Ectodermal cell (in vitro differentiated cells): ENCODE results near the gene LGALS9B.
"Not testable (repeated sequence)": the region's sequence is repeated elsewhere in the genome, so short reads cannot be mapped to it uniquely, and the experiment has no call there.

Source experiments
- H3K27ac ChIP-seq: 2 replicates; pipeline ENCODE4 v1.7.0; 2013; ENCODE audit warnings: mild to moderate bottlenecking, low read depth, low read length; ENCODE audit not compliant: insufficient read depth, poor library complexity, severe bottlenecking
- H3K27me3 ChIP-seq: 2 replicates; pipeline ENCODE4 v1.7.0; 2013; ENCODE audit warnings: mild to moderate bottlenecking, low read length; ENCODE audit not compliant: insufficient read depth, control insufficient read depth, poor library complexity, severe bottlenecking
- H3K36me3 ChIP-seq: one replicate; pipeline ENCODE4 v1.7.0; 2013; ENCODE audit warnings: low read length; ENCODE audit not compliant: control insufficient read depth, insufficient read depth
- H3K4me1 ChIP-seq: one replicate; pipeline ENCODE4 v1.7.0; 2013; ENCODE audit warnings: low read length; ENCODE audit not compliant: control insufficient read depth, insufficient read depth
- H3K4me3 ChIP-seq: 2 replicates; pipeline ENCODE4 v1.7.0; 2013; ENCODE audit warnings: low read depth, low read length, control low read depth; ENCODE audit not compliant: insufficient read depth
- H3K9me3 ChIP-seq: 2 replicates; pipeline ENCODE4 v1.7.0; 2013; ENCODE audit warnings: mild to moderate bottlenecking, low read length, moderate library complexity; ENCODE audit not compliant: control insufficient read depth
- WGBS, 2 experiments: methylation state at CpG; one replicate each; pipeline ENCODE4 v1.1.7; 2013; ENCODE audit warnings: missing lambda C conversion rate in 2 of 2; 5-methylcytosine and 5-hydroxymethylcytosine counted together

Gene LGALS9B

GRCh38 chr17:20469107-20469506 is 1.8 kb upstream of the LGALS9B start:
- not testable (repeated sequence) for H3K4me1 ChIP-seq, H3K36me3 ChIP-seq, H3K9me3 ChIP-seq, H3K27me3 ChIP-seq, H3K4me3 ChIP-seq, H3K27ac ChIP-seq
- no CpG with 5 or more reads among the region's 4 CpGs for WGBS, 2 experiments

- H3K4me3 ChIP-seq, H3K27me3 ChIP-seq, H3K9me3 ChIP-seq, H3K27ac ChIP-seq, H3K4me1 ChIP-seq, H3K36me3 ChIP-seq: not testable (repeated sequence)
- WGBS, 2 experiments, result 89 to 95% methylated on average over 3 of the region's 5 CpGs
Measured at GRCh38 chr17:20466999-20467398, 340 bp downstream of the LGALS9B start.

GRCh38 chr17:20466553-20466952 is 786 bp downstream of the LGALS9B start:
- not testable (repeated sequence) for H3K36me3 ChIP-seq, H3K4me3 ChIP-seq, H3K9me3 ChIP-seq, H3K27me3 ChIP-seq, H3K27ac ChIP-seq, H3K4me1 ChIP-seq
- 79 to 83% methylated on average over 2 of the region's 5 CpGs for WGBS, 2 experiments

GRCh38 chr17:20465535-20465934 is 1.8 kb downstream of the LGALS9B start:
- H3K9me3 ChIP-seq, H3K4me3 ChIP-seq, H3K27me3 ChIP-seq, H3K36me3 ChIP-seq, H3K27ac ChIP-seq, H3K4me1 ChIP-seq: not testable (repeated sequence)
- 80% methylated on average over 1 of the region's 12 CpGs; no CpG with 5 or more reads in 1 of the 2 experiments for WGBS, 2 experiments

- WGBS, 2 experiments, result 91 to 100% methylated on average over 1 of the region's 9 CpGs
- H3K27ac ChIP-seq, H3K4me3 ChIP-seq, H3K4me1 ChIP-seq, H3K27me3 ChIP-seq, H3K36me3 ChIP-seq, H3K9me3 ChIP-seq: not testable (repeated sequence)
Measured at GRCh38 chr17:20464854-20465414, 2.4 kb downstream of the LGALS9B start.

GRCh38 chr17:20462158-20462557 is 5.2 kb downstream of the LGALS9B start:
- not testable (repeated sequence) for H3K4me1 ChIP-seq, H3K36me3 ChIP-seq, H3K9me3 ChIP-seq, H3K27me3 ChIP-seq, H3K27ac ChIP-seq, H3K4me3 ChIP-seq
- no CpG with 5 or more reads among the region's 3 CpGs for WGBS, 2 experiments

GRCh38 chr17:20457848-20458381 is 9.4 kb downstream of the LGALS9B start:
- H3K9me3 ChIP-seq, H3K27me3 ChIP-seq, H3K4me3 ChIP-seq, H3K4me1 ChIP-seq, H3K36me3 ChIP-seq, H3K27ac ChIP-seq: not testable (repeated sequence)
- WGBS, 2 experiments, result 68 to 80% methylated on average over 1 to 2 of the region's 10 CpGs

- H3K27me3 ChIP-seq, H3K9me3 ChIP-seq, H3K4me1 ChIP-seq, H3K27ac ChIP-seq, H3K36me3 ChIP-seq, H3K4me3 ChIP-seq: not testable (repeated sequence)
- WGBS, 2 experiments, result 60% methylated on average over 1 of the region's 10 CpGs; no CpG with 5 or more reads in 1 of the 2 experiments
Measured at GRCh38 chr17:20455106-20455505, 12.2 kb downstream of the LGALS9B start.

GRCh38 chr17:20453820-20454434 is 13.4 kb downstream of the LGALS9B start:
- H3K4me3 ChIP-seq, H3K9me3 ChIP-seq, H3K27ac ChIP-seq, H3K4me1 ChIP-seq, H3K27me3 ChIP-seq, H3K36me3 ChIP-seq: not testable (repeated sequence)
- WGBS, 2 experiments, result 100% methylated on average over 1 to 2 of the region's 11 CpGs

GRCh38 chr17:20450852-20451251 is 16.5 kb downstream of the LGALS9B start:
- not testable (repeated sequence) for H3K4me3 ChIP-seq
- 89 to 93% methylated on average over 3 of the region's 12 CpGs for WGBS, 2 experiments

More at GRCh38 chr17:20450852-20451251, 16.5 kb downstream of the LGALS9B start:
- H3K27me3 ChIP-seq, H3K36me3 ChIP-seq, H3K9me3 ChIP-seq, H3K4me1 ChIP-seq, H3K27ac ChIP-seq: not testable (repeated sequence)
